GM10266 (cell line): ENCODE results near the gene VWA5B1.

Experiments
- DNase-seq: peaks from one replicate; pipeline ENCODE4 v3.0.0; 2012; ENCODE audit errors: extremely low spot score
- CTCF ChIP-seq: IDR thresholded peaks from 2 replicates; pipeline ENCODE4 v1.5.1; 2012; ENCODE audit warnings: mild to moderate bottlenecking, low read depth; ENCODE audit not compliant: control insufficient read depth, insufficient read depth; ENCODE audit errors: missing control alignments

The VWA5B1 gene

GRCh38 chr1:20361805-20362381 is 71.2 kb downstream of the VWA5B1 start:
- peak; percentile 55 for DNase-seq
- peak; percentile 57 for TF ChIP-seq CTCF

- TF ChIP-seq CTCF, result no peak
- no peak for DNase-seq
These were observed 72.2 kb downstream of the VWA5B1 start for GRCh38 chr1:20362856-20363255.

GRCh38 chr1:20365421-20366055 is 74.9 kb downstream of the VWA5B1 start:
- TF ChIP-seq CTCF, result no peak
- no peak for DNase-seq

- TF ChIP-seq CTCF, result no peak
- DNase-seq, result no peak
These were observed 75.4 kb downstream of the VWA5B1 start for GRCh38 chr1:20366056-20366462.

- TF ChIP-seq CTCF, result no peak
- DNase-seq, result no peak
These were observed 75.9 kb downstream of the VWA5B1 start for GRCh38 chr1:20366463-20367115.

- peak; percentile 71 for DNase-seq
- TF ChIP-seq CTCF, result peak; percentile 34
These were observed 76.5 kb downstream of the VWA5B1 start for GRCh38 chr1:20367116-20367585.

GRCh38 chr1:20367626-20368025 is 77.0 kb downstream of the VWA5B1 start:
- TF ChIP-seq CTCF, result no peak
- no peak for DNase-seq
